Liver (tissue), 9 donors: Measurements from ENCODE around the gene CHRNA9. TPM values are rescaled to one million over a fixed set of nuclear protein-coding genes. Genes with fewer than 3 reads are reported as not detected.

Source experiments
- DNase-seq: peaks from one replicate; pipeline ENCODE4 v3.0.0-alpha.2; 2017; ENCODE audit warnings: low spot score
- H3K27ac ChIP-seq, 2 donors: one replicate each; pipeline ENCODE4 v1.7.0; 2013; ENCODE audit warnings: inconsistent platforms in 2 of 2, low read length in 2 of 2, control low read depth in 1 of 2, low read depth in 1 of 2, mild to moderate bottlenecking in 1 of 2
- H3K27me3 ChIP-seq, 4 donors: one replicate each; pipeline versions ENCODE4 v1.6.1 to v1.7.0; 2013; ENCODE audit warnings: low read length in 3 of 4, inconsistent platforms in 1 of 4, mild to moderate bottlenecking in 1 of 4, moderate library complexity in 1 of 4; ENCODE audit not compliant: control insufficient read depth in 4 of 4, insufficient read depth in 4 of 4
- H3K36me3 ChIP-seq, 4 donors: one replicate each; pipeline versions ENCODE4 v1.6.1 to v1.7.0; 2013; ENCODE audit warnings: low read length in 3 of 4, mild to moderate bottlenecking in 3 of 4, low read depth in 1 of 4, moderate library complexity in 1 of 4; ENCODE audit not compliant: control insufficient read depth in 4 of 4, insufficient read depth in 3 of 4
- H3K4me1 ChIP-seq, 4 donors: one replicate each; pipeline versions ENCODE4 v1.6.1 to v1.7.0; 2013; ENCODE audit warnings: low read length in 3 of 4, mild to moderate bottlenecking in 3 of 4, moderate library complexity in 1 of 4; ENCODE audit not compliant: control insufficient read depth in 4 of 4, insufficient read depth in 4 of 4
- H3K4me3 ChIP-seq, 3 donors: one replicate each; pipeline versions ENCODE4 v1.6.1 to v1.7.0; 2013; ENCODE audit warnings: low read length in 3 of 3, control low read depth in 1 of 3, low read depth in 1 of 3, mild to moderate bottlenecking in 1 of 3
- H3K9ac ChIP-seq, 2 donors: one replicate each; pipeline ENCODE4 v1.7.0; 2013; ENCODE audit warnings: low read length in 2 of 2, mild to moderate bottlenecking in 2 of 2, moderate library complexity in 2 of 2, control low read depth in 1 of 2, low read depth in 1 of 2
- H3K9me3 ChIP-seq, 4 donors: one replicate each; pipeline versions ENCODE4 v1.6.1 to v1.7.0; 2013; ENCODE audit warnings: low read length in 3 of 4; ENCODE audit not compliant: control insufficient read depth in 4 of 4
- ATF3 ChIP-seq: IDR thresholded peaks from 2 replicates; pipeline ENCODE4 v1.6.1; 2016; ENCODE audit warnings: antibody characterized with exemption
- CTCF ChIP-seq: fragments of 150-350 bp; IDR thresholded peaks from 2 replicates; pipeline ENCODE4 v1.5.1; 2017; ENCODE audit warnings: improper control_type of control experiment, low read depth, low read length; ENCODE audit not compliant: missing input control
- EGR1 ChIP-seq, 2 donors: IDR thresholded peaks; 2 replicates each; pipeline ENCODE4 v1.6.1; 2016 to 2018; ENCODE audit warnings: antibody characterized with exemption in 2 of 2, low read depth in 2 of 2
- FOXA1 ChIP-seq: IDR thresholded peaks from 2 replicates; pipeline ENCODE4 v1.6.1; 2016; ENCODE audit warnings: antibody characterized with exemption
- FOXA2 ChIP-seq: IDR thresholded peaks from 2 replicates; pipeline ENCODE4 v1.6.1; 2016; ENCODE audit warnings: antibody characterized with exemption
- GABPA ChIP-seq, 2 donors: IDR thresholded peaks in 1 of 2; conservative IDR thresholded peaks in 1 of 2; 2 replicates each; pipeline ENCODE4 v1.6.1; 2016; ENCODE audit warnings: antibody characterized with exemption in 2 of 2, mild to moderate bottlenecking in 1 of 2, moderate library complexity in 1 of 2
- HNF4A ChIP-seq, 2 donors: conservative IDR thresholded peaks; 2 replicates each; pipeline ENCODE4 v1.6.1; 2016; ENCODE audit warnings: antibody characterized with exemption in 2 of 2, mild to moderate bottlenecking in 2 of 2
- HNF4G ChIP-seq: IDR thresholded peaks from 2 replicates; pipeline ENCODE4 v1.6.1; 2016; ENCODE audit warnings: antibody characterized with exemption
- JUND ChIP-seq, 2 donors: IDR thresholded peaks; 2 replicates each; pipeline ENCODE4 v1.6.1; 2016; ENCODE audit warnings: antibody characterized with exemption in 2 of 2
- MAX ChIP-seq: IDR thresholded peaks from 2 replicates; pipeline ENCODE4 v1.6.1; 2016; ENCODE audit warnings: antibody characterized with exemption
- NR2F2 ChIP-seq: IDR thresholded peaks from 2 replicates; pipeline ENCODE4 v1.6.1; 2016; ENCODE audit warnings: antibody characterized with exemption
- RAD21 ChIP-seq, 2 donors: IDR thresholded peaks; 2 replicates each; pipeline ENCODE4 v1.6.1; 2016; ENCODE audit warnings: antibody characterized with exemption in 2 of 2, mild to moderate bottlenecking in 2 of 2
- REST ChIP-seq: IDR thresholded peaks from 2 replicates; pipeline ENCODE4 v1.6.1; 2016; ENCODE audit warnings: antibody characterized with exemption, mild to moderate bottlenecking
- RXRA ChIP-seq, 2 donors: IDR thresholded peaks; 2 replicates each; pipeline ENCODE4 v1.6.1; 2017 to 2018; ENCODE audit warnings: antibody characterized with exemption in 2 of 2, mild to moderate bottlenecking in 1 of 2
- SP1 ChIP-seq: IDR thresholded peaks from 2 replicates; pipeline ENCODE4 v1.6.1; 2018; ENCODE audit warnings: antibody characterized with exemption, mild to moderate bottlenecking
- TAF1 ChIP-seq: conservative IDR thresholded peaks from 2 replicates; pipeline ENCODE4 v1.6.1; 2016; ENCODE audit warnings: antibody characterized with exemption, mild to moderate bottlenecking
- YY1 ChIP-seq: IDR thresholded peaks from 2 replicates; pipeline ENCODE4 v1.6.1; 2016; ENCODE audit warnings: antibody characterized with exemption, mild to moderate bottlenecking
- ZBTB33 ChIP-seq: IDR thresholded peaks from 2 replicates; pipeline ENCODE4 v1.6.1; 2016; ENCODE audit warnings: antibody characterized with exemption
- WGBS: extraction: QIAGEN DNeasy Blood & Tissue Kit; methylation state at CpG from one replicate; pipeline ENCODE4 v1.1.7; 2013; 5-methylcytosine and 5-hydroxymethylcytosine counted together
- polyA plus RNA-seq, 2 donors: library from polyadenylated mRNA; stranded (reverse) in 1 of 2; unstranded in 1 of 2; fragments of 200-250 nt in 1 of 2; fragments of >200 nt in 1 of 2; fragmentation: Nextera tagmentation in 1 of 2; extraction: Ambion mirVana in 1 of 2; gene quantifications; one replicate each; pipeline versions ENCODE4 v1.2.1 to v1.2.3, GENCODE V29; 2013 to 2015
- total RNA-seq, 2 donors: library from RNA; depleted of rRNA; stranded (reverse); fragments of >200 nt; gene quantifications; one replicate each; pipeline ENCODE4 v1.2.3, GENCODE V29; 2014
- donor health status: healthy.
- donor health status: healthy.
- donor health status: healthy.
- donor health status: healthy.
- donor health status: healthy.

The CHRNA9 gene
- total and polyA plus RNA-seq, 4 donors, result not detected

GRCh38 chr4:40295572-40295971 lies 39.6 kb upstream of the CHRNA9 start:
- no peaks in the 10 kb centered on the region for H3K9me3 ChIP-seq
- H3K27me3 ChIP-seq, result no peaks in the 10 kb centered on the region
- no peak overlapping the region for H3K9ac ChIP-seq
- no peaks in the 10 kb centered on the region for H3K36me3 ChIP-seq
- no peak overlapping the region for H3K27ac ChIP-seq
- WGBS, result 90% methylated on average over 4 of the region's 4 CpGs
- DNase-seq, result no peak
- TF ChIP-seq ZBTB33, result no peak
- no peak for TF ChIP-seq HNF4G
- TF ChIP-seq TAF1, result no peak
- TF ChIP-seq RAD21 (IDR thresholded peaks at IDR 0.05), result no peak
- TF ChIP-seq ATF3, result no peak
- no peak for TF ChIP-seq MAX
- TF ChIP-seq CTCF, result no peak
- TF ChIP-seq NR2F2, result no peak
- no peak for TF ChIP-seq YY1
- TF ChIP-seq SP1, result no peak
- no peak for TF ChIP-seq RXRA (IDR thresholded peaks at IDR 0.05)
- no peak for TF ChIP-seq FOXA2
- no peak for TF ChIP-seq FOXA1
- no peak for TF ChIP-seq GABPA (IDR thresholded peaks at IDR 0.05 in 1 of 2, conservative IDR thresholded peaks at IDR 0.05 in 1 of 2)
- TF ChIP-seq HNF4A (conservative IDR thresholded peaks at IDR 0.05), result no peak
- no peak for TF ChIP-seq JUND (IDR thresholded peaks at IDR 0.05)
- no peak for TF ChIP-seq EGR1 (IDR thresholded peaks at IDR 0.05; ENCODE audit: low read depth in 2 of 2)
- TF ChIP-seq REST, result no peak
- H3K4me3 ChIP-seq, result no peak overlapping the region
- H3K4me1 ChIP-seq, result no peaks in the 10 kb centered on the region
